Measurements from ENCODE around the gene CEP350. TPM values are rescaled to one million over a fixed set of nuclear protein-coding genes. Genes with fewer than 3 reads are reported as not detected.

Gene CEP350
- total and polyA plus RNA-seq, 10 of the 15 experiments (the other 5 are each of a cell fraction or from before 2014, with no cell fraction given), result 5.2 to 46.0 (median 23.1) TPM

- SMC1A ChIA-PET (ENCODE audit: uncharacterized antibody, unreplicated experiment), result interaction anchor here (1.0 to 1.9 kb wide), 11 partner anchors 8 to 82 kb away, joined by 3 to 6 read pairs (median 4); no protein-coding TSS in a partner anchor
- DNase-seq (ENCODE audit: low read depth, low spot score), result no peak
- intact Hi-C loops (cut with micrococcal nuclease; ENCODE audit: unreplicated experiment) (no loop called here), in situ Hi-C loops (cut with MboI) (loop anchor here (5.0 kb wide), 1 partner anchor 70 kb away; the partner anchor contains the start of gene TOR1AIP1)
- CTCF ChIA-PET, result interaction anchor here (0.8 to 1.0 kb wide), 2 partner anchors 11 to 16 kb away, joined by 4 read pairs; no protein-coding TSS in a partner anchor
- peaks cover 21% of the 10 kb centered on the region for H3K4me1 ChIP-seq (ENCODE audit: control insufficient read depth, insufficient read depth, low read length)
- no TSS peak for BruUV-seq (replicated peaks)
- H3K9ac ChIP-seq (ENCODE audit: control insufficient read depth, insufficient read depth, low read length), result no peak overlapping the region
- RAD21 ChIA-PET (ENCODE audit: unreplicated experiment), result interaction anchor here (1.4 to 1.8 kb wide), 2 partner anchors 60 to 84 kb away, joined by 3 to 5 read pairs; no protein-coding TSS in a partner anchor
- no peak for FAIRE-seq
- H3K9me3 ChIP-seq (replicated peaks; ENCODE audit: control insufficient read depth, insufficient read depth, low read length), result no peaks in the 10 kb centered on the region
- POLR2A ChIA-PET, result interaction anchor here (1.6 to 2.4 kb wide), 3 partner anchors 15 to 72 kb away, joined by 4 to 9 read pairs (median 4); no protein-coding TSS in a partner anchor
- TF ChIP-seq NR2F1 (conservative IDR thresholded peaks at IDR 0.05) (no peak), SIX5 (IDR thresholded peaks at IDR 0.05; ENCODE audit: low read depth, low read length, severe bottlenecking) (no peak), BMI1 (IDR thresholded peaks at IDR 0.05; ENCODE audit: borderline replicate concordance) (no peak), ESRRA (IDR thresholded peaks at IDR 0.05; ENCODE audit: low read length) (no peak), RAD51 (IDR thresholded peaks at IDR 0.05) (no peak), ZNF384 (IDR thresholded peaks at IDR 0.05; ENCODE audit: borderline replicate concordance, low read depth, low read length) (no peak), TCF12 (IDR thresholded peaks at IDR 0.05; ENCODE audit: low read depth, low read length) (no peak), ASH2L (IDR thresholded peaks at IDR 0.05; ENCODE audit: borderline replicate concordance, low read depth) (no peak), ZNF592 (IDR thresholded peaks at IDR 0.05) (no peak), IKZF1 (conservative IDR thresholded peaks at IDR 0.05) (no peak)
- WGBS (ENCODE audit: insufficient coverage, insufficient replicate concordance, low lambda C conversion rate, missing lambda C conversion rate), result 87% methylated on average over 4 of the region's 4 CpGs
- peak overlapping the region; percentile 85 for H2AFZ ChIP-seq (ENCODE audit: control insufficient read depth, low read depth, low read length)
- H3K27me3 ChIP-seq (replicated peaks in 1 of 2; ENCODE audit: control insufficient read depth in 2 of 2, insufficient read depth in 2 of 2, low read length in 1 of 2), result no peaks in the 10 kb centered on the region
- H3K79me2 ChIP-seq (ENCODE audit: control insufficient read depth, insufficient read depth, low read length), result peaks cover 35% of the 10 kb centered on the region
- H3K27ac ChIP-seq (ENCODE audit: control insufficient read depth, insufficient read depth), result peak overlapping the region; percentile 54
- H4K20me1 ChIP-seq (ENCODE audit: control insufficient read depth, insufficient read depth), result no peaks in the 10 kb centered on the region
- H3K4me2 ChIP-seq (ENCODE audit: control insufficient read depth, insufficient read depth), result peak overlapping the region; percentile 59
- ATAC-seq, result no peak
- H3K36me3 ChIP-seq (ENCODE audit: control insufficient read depth in 2 of 2, insufficient read depth in 2 of 2, low read length in 1 of 2), result no peaks in the 10 kb centered on the region
- H3K4me3 ChIP-seq, result no peak overlapping the region
These were observed 2.4 kb upstream of the CEP350 start for GRCh38 chr1:179952186-179952585.

Measured in GM12878 (cell line).